AG09319 (cell line): ENCODE measurements around the gene CNTRL.

Experiments used
- DNase-seq: peaks from one replicate; pipeline ENCODE4 v3.0.0-alpha.2; 2010; ENCODE audit warnings: low read depth; ENCODE audit errors: extremely low read depth
- TF ChIP-seq, protein P1 (sequence below): IDR thresholded peaks from 2 replicates; pipeline ENCODE4 v1.5.1; 2011; ENCODE audit warnings: low read depth, mild to moderate bottlenecking, inconsistent platforms, low read length, moderate library complexity

The CNTRL gene

DNA sequence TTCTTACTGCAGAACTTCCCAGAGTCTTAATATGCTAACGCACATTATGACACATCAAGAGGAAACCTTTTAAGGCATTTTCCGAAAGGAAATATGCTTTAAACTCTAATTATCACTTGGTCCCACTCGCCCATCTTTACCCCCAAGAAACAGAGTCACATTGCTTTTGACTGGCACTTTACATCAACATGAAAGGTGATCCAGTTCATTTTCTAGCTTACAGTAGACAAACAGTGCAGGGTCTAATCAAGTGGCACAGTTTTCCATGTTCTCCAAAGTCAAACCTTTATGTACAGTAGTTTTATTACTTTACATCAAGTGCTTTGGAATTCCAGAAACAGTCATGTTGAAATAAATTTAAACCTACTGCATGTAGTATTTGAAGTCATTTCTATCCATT lies 114.9 kb downstream of the CNTRL start:
- TF ChIP-seq, protein P1, sequence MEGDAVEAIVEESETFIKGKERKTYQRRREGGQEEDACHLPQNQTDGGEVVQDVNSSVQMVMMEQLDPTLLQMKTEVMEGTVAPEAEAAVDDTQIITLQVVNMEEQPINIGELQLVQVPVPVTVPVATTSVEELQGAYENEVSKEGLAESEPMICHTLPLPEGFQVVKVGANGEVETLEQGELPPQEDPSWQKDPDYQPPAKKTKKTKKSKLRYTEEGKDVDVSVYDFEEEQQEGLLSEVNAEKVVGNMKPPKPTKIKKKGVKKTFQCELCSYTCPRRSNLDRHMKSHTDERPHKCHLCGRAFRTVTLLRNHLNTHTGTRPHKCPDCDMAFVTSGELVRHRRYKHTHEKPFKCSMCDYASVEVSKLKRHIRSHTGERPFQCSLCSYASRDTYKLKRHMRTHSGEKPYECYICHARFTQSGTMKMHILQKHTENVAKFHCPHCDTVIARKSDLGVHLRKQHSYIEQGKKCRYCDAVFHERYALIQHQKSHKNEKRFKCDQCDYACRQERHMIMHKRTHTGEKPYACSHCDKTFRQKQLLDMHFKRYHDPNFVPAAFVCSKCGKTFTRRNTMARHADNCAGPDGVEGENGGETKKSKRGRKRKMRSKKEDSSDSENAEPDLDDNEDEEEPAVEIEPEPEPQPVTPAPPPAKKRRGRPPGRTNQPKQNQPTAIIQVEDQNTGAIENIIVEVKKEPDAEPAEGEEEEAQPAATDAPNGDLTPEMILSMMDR, result no peak
- DNase-seq, result no peak

DNA sequence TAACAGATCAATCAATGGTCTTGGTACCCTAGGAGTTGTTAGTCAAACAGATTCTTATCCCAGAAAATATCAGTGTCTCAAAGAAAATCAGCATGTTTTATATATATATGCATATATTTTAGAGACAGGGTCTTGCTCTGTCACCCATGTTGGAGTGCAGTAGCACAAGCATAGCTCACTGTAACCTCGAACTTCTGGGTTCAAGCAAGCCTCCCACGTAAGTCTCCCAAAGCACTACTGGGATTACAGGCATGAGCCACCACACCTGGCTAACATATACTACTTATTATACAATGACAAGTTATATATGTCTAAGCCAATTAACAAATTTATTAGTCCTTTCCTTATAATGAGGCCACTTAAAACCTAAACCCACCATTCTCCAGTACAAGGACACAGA lies 116.5 kb downstream of the CNTRL start:
- DNase-seq, result no peak
- TF ChIP-seq, protein P1, result no peak

DNA sequence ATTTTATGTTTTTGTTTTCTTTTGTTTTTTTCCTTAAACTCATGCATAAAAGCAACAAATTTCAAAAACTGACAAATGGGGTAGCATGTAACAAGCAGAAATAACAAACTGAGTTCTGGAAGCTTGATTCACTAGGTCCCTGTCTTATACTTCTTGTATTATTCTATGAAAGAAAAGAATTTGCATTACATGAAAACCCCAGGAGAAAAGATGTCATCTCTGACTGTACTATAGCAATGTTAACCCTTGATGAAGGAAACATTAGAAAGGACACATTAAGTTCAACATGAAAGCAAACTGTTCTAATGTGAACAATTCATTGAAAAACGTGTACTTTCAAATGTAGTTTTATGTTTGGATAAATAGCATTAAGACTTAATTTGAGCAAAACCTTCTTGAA lies 117.8 kb downstream of the CNTRL start:
- TF ChIP-seq, protein P1, result no peak
- DNase-seq, result no peak

DNA sequence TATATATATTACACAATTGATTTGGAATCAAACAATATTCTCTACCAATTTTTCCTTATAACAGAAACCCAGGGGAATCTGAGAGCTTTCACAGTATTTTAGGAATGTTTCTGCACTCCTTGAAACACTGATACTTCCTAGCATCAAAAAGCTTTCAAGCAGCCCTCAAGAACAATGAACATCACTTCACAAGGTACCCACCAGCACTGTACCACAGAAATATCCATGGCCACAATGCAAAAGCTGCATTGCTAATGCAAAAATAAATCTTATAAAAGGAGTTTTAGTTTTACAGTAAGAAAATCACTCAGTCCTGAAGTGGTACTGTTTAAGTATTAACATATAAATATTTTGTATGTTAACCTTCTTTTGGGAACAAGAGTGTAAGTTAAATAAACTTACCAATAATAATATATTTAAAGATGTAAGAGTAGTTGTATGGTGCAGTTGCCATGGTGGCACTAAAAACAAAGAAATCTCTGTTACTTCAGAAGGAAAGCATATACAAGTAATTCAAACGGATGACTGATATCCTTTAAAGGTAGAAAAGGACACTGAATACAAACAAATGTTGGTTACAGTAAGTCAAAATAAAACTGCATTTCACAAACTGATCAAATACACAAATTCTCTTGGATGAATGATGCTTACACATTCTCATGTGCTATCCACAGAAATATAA lies 118.3 kb downstream of the CNTRL start:
- TF ChIP-seq, protein P1, result no peak

DNA sequence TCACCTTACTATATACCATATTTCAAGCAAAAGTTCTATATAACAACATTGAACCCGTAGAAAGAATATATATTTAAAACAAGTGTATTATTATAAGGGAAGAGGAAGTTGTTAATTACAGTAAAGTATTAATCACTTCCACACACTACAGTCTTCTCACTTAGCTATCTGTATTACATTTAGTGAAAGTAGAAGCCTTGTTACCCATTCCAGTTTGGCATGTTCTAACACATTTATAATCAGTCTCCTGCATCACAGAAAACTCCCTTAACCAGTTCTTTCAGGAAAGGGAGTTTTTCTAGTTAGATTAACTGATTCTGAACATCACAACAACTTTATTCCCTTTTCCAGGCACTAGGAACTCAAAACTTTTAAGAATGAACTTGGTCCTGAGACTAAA lies 120.0 kb downstream of the CNTRL start:
- TF ChIP-seq, protein P1, result no peak
- no peak for DNase-seq

More for the DNA sequence above, 118.3 kb downstream of the CNTRL start:
- no peak for DNase-seq

DNA sequence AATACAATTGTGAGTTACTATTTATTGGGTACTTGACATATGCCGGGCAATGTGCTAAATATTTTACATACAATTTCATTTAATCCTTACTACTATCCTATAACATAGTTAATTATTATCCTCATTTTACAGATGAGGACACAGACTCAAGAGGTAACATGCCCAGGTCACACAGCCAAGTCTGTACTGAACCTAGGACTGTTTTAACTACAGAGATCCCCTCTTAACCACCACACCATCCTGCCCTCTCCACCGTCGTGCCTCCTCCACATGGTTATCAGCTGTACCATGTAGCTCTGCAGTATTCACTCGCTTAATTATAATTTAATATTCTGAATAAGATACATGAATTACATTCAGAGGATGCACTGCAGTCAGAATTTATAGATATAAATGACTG lies 121.6 kb downstream of the CNTRL start:
- no peak for DNase-seq
- TF ChIP-seq, protein P1, result no peak

DNA sequence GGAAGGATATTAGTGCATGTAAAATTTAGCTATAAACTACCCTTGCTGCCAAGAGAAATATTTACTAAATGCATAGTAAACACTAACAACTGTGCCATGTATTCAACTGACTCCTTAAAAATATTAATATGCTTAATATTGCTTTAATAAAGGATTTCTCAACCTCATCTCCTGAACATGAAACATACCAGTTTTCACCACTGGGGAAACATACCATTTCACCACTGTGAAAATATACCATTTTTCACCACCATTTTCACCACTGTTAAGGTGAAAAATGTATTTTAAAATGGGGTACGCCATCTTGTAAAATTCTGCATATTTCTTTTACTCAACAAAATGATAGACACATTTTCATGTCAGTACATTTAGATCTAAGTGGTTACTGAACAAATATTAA lies 122.4 kb downstream of the CNTRL start:
- no peak for DNase-seq
- TF ChIP-seq, protein P1, result no peak
